ENCODE measurements around the gene ARSI.

DNA sequence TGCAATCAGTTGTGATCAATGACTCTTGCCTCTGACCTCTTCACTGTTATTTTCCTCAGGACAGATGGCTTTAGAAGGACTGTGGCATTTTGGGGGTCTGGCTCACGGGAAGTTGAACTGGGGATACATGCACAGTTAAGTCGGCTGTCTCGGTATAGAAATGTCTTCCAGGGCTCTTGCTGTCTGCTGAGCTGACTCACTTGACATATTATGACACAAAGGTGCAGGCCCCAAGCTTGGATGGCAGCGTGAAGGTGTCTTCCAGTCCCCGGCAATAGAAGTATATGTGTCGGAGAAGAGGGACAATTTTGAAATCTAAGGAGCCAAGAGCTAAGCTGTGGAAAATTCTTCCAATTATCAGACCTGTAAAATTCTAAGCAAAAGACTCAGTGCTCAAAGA lies 9.8 kb upstream of the ARSI start:
- TF ChIP-seq CTCF (conservative IDR thresholded peaks at IDR 0.05 in 1 of 2, IDR thresholded peaks at IDR 0.05 in 1 of 2; ENCODE audit: low read depth in 1 of 2, low read length in 2 of 2) (no peak), EZH2 (IDR thresholded peaks at IDR 0.05; ENCODE audit: low read length, missing control alignments) (no peak)
